Measurements from ENCODE around the gene POLE4. TPM values are rescaled to one million over a fixed set of nuclear protein-coding genes. Genes with fewer than 3 reads are reported as not detected.

The POLE4 gene
- total and polyA plus RNA-seq, 9 of the 15 experiments (the other 6 are each of a cell fraction or from before 2014, with no cell fraction given): 25.7 to 73.7 (median 57.3) TPM

GRCh38 chr2:74921236-74921736, 37.2 kb upstream of the POLE4 start:
- H3K79me2 ChIP-seq (ENCODE audit: control insufficient read depth, insufficient read depth, low read length): no peaks in the 10 kb centered on the region
- WGBS (ENCODE audit: insufficient coverage, low coverage, missing lambda C conversion rate): 5% methylated on average over 2 of the region's 2 CpGs
- no peaks in the 10 kb centered on the region for H3K36me3 ChIP-seq (ENCODE audit: control insufficient read depth, insufficient read depth, low read length)
- POLR2A ChIA-PET: interaction anchor here (0.5 kb wide), 1 partner anchor 423 kb away, joined by 3 read pairs; no protein-coding TSS in a partner anchor
- H3K4me1 ChIP-seq (replicated peaks in 1 of 2; ENCODE audit: control insufficient read depth in 2 of 2, insufficient read depth in 2 of 2, low read length in 2 of 2): peaks cover 4 to 6% of the 10 kb centered on the region in 2 experiments; a peak in 2 of 5 replicates
- H3K27me3 ChIP-seq (ENCODE audit: control insufficient read depth in 2 of 2, insufficient read depth in 2 of 2, low read length in 2 of 2): peaks cover 3 to 33% of the 10 kb centered on the region in 2 experiments; a peak in 4 of 5 replicates
- no peak overlapping the region for H3K4me3 ChIP-seq
- ATAC-seq: peak; percentile 15; the same call in 1 of the 3 replicates
- CTCF ChIA-PET (ENCODE audit: low intra/inter-chr PET ratio): no interaction called here
- no peak overlapping the region for H3K27ac ChIP-seq (ENCODE audit: extremely low read depth, low read depth, low read length)
- FAIRE-seq: no peak
- intact Hi-C loops (cut with micrococcal nuclease): loop anchor here (2.0 to 5.0 kb wide), 3 partner anchors 62 to 484 kb away; no protein-coding TSS in a partner anchor
- H3K9me3 ChIP-seq (replicated peaks; ENCODE audit: control insufficient read depth, insufficient read depth, low read depth, low read length): no peaks in the 10 kb centered on the region
- BruUV-seq (replicated peaks): no TSS peak
- TF ChIP-seq, protein P1, sequence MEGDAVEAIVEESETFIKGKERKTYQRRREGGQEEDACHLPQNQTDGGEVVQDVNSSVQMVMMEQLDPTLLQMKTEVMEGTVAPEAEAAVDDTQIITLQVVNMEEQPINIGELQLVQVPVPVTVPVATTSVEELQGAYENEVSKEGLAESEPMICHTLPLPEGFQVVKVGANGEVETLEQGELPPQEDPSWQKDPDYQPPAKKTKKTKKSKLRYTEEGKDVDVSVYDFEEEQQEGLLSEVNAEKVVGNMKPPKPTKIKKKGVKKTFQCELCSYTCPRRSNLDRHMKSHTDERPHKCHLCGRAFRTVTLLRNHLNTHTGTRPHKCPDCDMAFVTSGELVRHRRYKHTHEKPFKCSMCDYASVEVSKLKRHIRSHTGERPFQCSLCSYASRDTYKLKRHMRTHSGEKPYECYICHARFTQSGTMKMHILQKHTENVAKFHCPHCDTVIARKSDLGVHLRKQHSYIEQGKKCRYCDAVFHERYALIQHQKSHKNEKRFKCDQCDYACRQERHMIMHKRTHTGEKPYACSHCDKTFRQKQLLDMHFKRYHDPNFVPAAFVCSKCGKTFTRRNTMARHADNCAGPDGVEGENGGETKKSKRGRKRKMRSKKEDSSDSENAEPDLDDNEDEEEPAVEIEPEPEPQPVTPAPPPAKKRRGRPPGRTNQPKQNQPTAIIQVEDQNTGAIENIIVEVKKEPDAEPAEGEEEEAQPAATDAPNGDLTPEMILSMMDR (IDR thresholded peaks at IDR 0.05 in 2 of 3, conservative IDR thresholded peaks at IDR 0.05 in 1 of 3; ENCODE audit: insufficient read depth in 2 of 3, low read depth in 1 of 3, low read length in 3 of 3): 0 out of 6 replicates have a peak, but pooled peaks of 1 of the 3 experiments have one; percentile 2
- no peak for TF ChIP-seq ZNF134 (CRISPR knock-in tag; conservative IDR thresholded peaks at IDR 0.05)
- no peak overlapping the region for H3K9ac ChIP-seq (ENCODE audit: insufficient read depth in 1 of 2, low read depth in 2 of 2, low read length in 2 of 2)
- H2AFZ ChIP-seq (ENCODE audit: low read depth, low read length): no peak overlapping the region
- H3K9me1 ChIP-seq (ENCODE audit: control insufficient read depth, insufficient read depth, low read length): no peaks in the 10 kb centered on the region
- no peak for DNase-seq (ENCODE audit: extremely low read depth in 1 of 4, low spot score in 3 of 4)
- in situ Hi-C loops (cut with MboI): no loop called here
- H3K4me2 ChIP-seq (ENCODE audit: insufficient read depth, low read length): no peak overlapping the region
- no peaks in the 10 kb centered on the region for H4K20me1 ChIP-seq (replicated peaks; ENCODE audit: control insufficient read depth, insufficient read depth, low read length)

Data from K562 (cell line).